Measurements from ENCODE around the gene CD47. TPM values are rescaled to one million over a fixed set of nuclear protein-coding genes. Genes with fewer than 3 reads are reported as not detected.

The CD47 gene
- total and polyA plus RNA-seq, 10 of the 15 experiments (the other 5 are each of a cell fraction or from before 2014, with no cell fraction given): 22.9 to 175 (median 81.1) TPM

GRCh38 chr3:108029466-108029865 lies 61.4 kb downstream of the CD47 start:
- H3K36me3 ChIP-seq (ENCODE audit: control insufficient read depth in 2 of 2, insufficient read depth in 2 of 2, low read length in 1 of 2): no peaks in the 10 kb centered on the region; a peak in 2 of 4 replicates
- ChIA-PET POLR2A (no interaction called here), SMC1A (ENCODE audit: uncharacterized antibody, unreplicated experiment) (interaction anchor here (1.0 kb wide), 1 partner anchor 22 kb away, joined by 3 read pairs; no protein-coding TSS in a partner anchor), CTCF (interaction anchor here (1.1 to 1.2 kb wide), 2 partner anchors 15 kb away, joined by 3 to 5 read pairs; no protein-coding TSS in a partner anchor), RAD21 (ENCODE audit: unreplicated experiment) (no interaction called here)
- no peak for ATAC-seq
- H3K9me3 ChIP-seq (replicated peaks; ENCODE audit: control insufficient read depth, insufficient read depth, low read length): no peaks in the 10 kb centered on the region; the same call in 2 of the 3 replicates
- no peaks in the 10 kb centered on the region for H3K4me1 ChIP-seq (ENCODE audit: control insufficient read depth, insufficient read depth, low read length)
- H2AFZ ChIP-seq (ENCODE audit: control insufficient read depth, low read depth, low read length): no peak overlapping the region
- no peak overlapping the region for H3K27ac ChIP-seq (ENCODE audit: control insufficient read depth, insufficient read depth)
- intact Hi-C loops (cut with micrococcal nuclease; ENCODE audit: unreplicated experiment): no loop called here
- DNase-seq (ENCODE audit: low read depth, low spot score): no peak
- no peak for FAIRE-seq
- H3K27me3 ChIP-seq (replicated peaks in 1 of 2; ENCODE audit: control insufficient read depth in 2 of 2, insufficient read depth in 2 of 2, low read length in 1 of 2): no peaks in the 10 kb centered on the region
- no peaks in the 10 kb centered on the region for H4K20me1 ChIP-seq (ENCODE audit: control insufficient read depth, insufficient read depth)
- no peak overlapping the region for H3K4me2 ChIP-seq (ENCODE audit: control insufficient read depth, insufficient read depth)
- TF ChIP-seq RUNX3 (IDR thresholded peaks at IDR 0.05; ENCODE audit: low read length) (no peak), SIN3A (IDR thresholded peaks at IDR 0.05; ENCODE audit: low read depth, low read length) (no peak), PAX5 (IDR thresholded peaks at IDR 0.05; ENCODE audit: borderline replicate concordance, low read depth, low read length) (no peak), MEF2A (IDR thresholded peaks at IDR 0.05; ENCODE audit: insufficient read depth, low read depth, low read length) (no peak), POLR2AphosphoS5 (IDR thresholded peaks at IDR 0.05; ENCODE audit: low read length) (no peak), MLLT1 (IDR thresholded peaks at IDR 0.05) (no peak), CBX5 (IDR thresholded peaks at IDR 0.05; ENCODE audit: low read depth) (no peak), ATF7 (IDR thresholded peaks at IDR 0.05; ENCODE audit: low read depth) (no peak), PRDM15 (CRISPR knock-in tag; IDR thresholded peaks at IDR 0.05) (no peak), NR2F1 (conservative IDR thresholded peaks at IDR 0.05) (no peak), POLR2AphosphoS2 (IDR thresholded peaks at IDR 0.05; ENCODE audit: low read depth, low read length) (no peak), BRCA1 (IDR thresholded peaks at IDR 0.05; ENCODE audit: low read depth, low read length) (no peak), TARDBP (IDR thresholded peaks at IDR 0.05; ENCODE audit: borderline replicate concordance) (no peak), IRF5 (IDR thresholded peaks at IDR 0.05; ENCODE audit: borderline replicate concordance) (no peak), CHD1 (IDR thresholded peaks at IDR 0.05; ENCODE audit: low read depth, low read length) (no peak), DPF2 (IDR thresholded peaks at IDR 0.05) (no peak), ZNF384 (IDR thresholded peaks at IDR 0.05; ENCODE audit: borderline replicate concordance, low read depth, low read length) (no peak), CHD2 (IDR thresholded peaks at IDR 0.05; ENCODE audit: borderline replicate concordance, low read depth, low read length) (no peak), SPI1 (IDR thresholded peaks at IDR 0.05; ENCODE audit: borderline replicate concordance, insufficient read depth, low read depth, low read length) (no peak)
- TF ChIP-seq, protein P1, sequence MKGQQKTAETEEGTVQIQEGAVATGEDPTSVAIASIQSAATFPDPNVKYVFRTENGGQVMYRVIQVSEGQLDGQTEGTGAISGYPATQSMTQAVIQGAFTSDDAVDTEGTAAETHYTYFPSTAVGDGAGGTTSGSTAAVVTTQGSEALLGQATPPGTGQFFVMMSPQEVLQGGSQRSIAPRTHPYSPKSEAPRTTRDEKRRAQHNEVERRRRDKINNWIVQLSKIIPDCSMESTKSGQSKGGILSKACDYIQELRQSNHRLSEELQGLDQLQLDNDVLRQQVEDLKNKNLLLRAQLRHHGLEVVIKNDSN (IDR thresholded peaks at IDR 0.05; ENCODE audit: borderline replicate concordance, extremely low read length, insufficient read depth, low read depth, low read length): no peak
- WGBS (ENCODE audit: insufficient coverage, insufficient replicate concordance, low lambda C conversion rate, missing lambda C conversion rate): 96% methylated on average over 1 of the region's 1 CpG
- H3K4me3 ChIP-seq: no peak overlapping the region
- H3K9ac ChIP-seq (ENCODE audit: control insufficient read depth, insufficient read depth, low read length): no peak overlapping the region
- H3K79me2 ChIP-seq (ENCODE audit: control insufficient read depth, insufficient read depth, low read length): no peaks in the 10 kb centered on the region
- BruUV-seq (replicated peaks): no TSS peak
- in situ Hi-C loops (cut with MboI): no loop called here
